NCI-H2227 (cell line): ENCODE data around the gene DMWD.
"Not testable (repeated sequence)": the region's sequence is repeated elsewhere in the genome, so short reads cannot be mapped to it uniquely, and the experiment has no call there.

Experiments
- DNase-seq: peaks from one replicate; lab custom pipeline; 2025; ENCODE audit not compliant: unreplicated experiment; lab: John Stamatoyannopoulos, UW

Gene DMWD

DNA sequence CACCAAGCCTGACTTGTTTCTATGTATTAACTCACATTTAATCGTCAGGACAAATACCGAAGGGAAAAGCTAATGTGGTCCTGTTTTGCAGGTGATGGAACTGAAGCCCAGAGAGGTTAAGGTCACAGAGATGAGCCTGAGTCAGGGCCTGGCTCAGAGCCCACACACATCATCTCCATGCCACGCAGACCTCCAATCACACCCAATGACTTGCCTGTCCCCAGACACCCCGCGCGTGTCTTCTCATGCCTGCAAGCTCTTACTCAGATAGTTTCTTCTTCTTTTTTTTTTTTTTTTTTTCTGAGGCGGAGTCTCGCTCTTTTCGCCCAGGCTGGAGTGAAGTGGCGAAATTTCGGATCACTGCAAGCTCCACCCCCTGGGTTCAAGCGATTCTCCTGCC, 40.0 kb downstream of the DMWD start:
- DNase-seq, result no peak

DNA sequence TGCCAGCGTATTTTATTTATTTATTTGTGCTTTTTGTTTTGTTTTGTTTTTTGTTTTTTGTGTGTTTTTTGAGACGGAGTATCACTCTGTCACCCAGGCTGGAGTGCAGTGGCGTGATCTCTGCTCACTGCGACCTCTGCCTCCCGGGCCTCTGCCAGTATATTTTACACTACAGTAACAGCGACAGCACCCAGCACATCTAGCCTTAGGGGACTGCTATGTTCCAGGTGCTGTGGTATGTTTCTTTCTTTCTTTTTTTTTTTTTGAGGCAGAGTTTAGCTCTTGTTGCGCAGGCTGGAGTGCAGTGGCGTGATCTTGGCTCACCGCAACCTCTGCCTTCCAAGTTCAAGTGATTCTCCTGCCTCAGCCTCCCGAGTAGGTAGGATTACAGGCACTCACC, 41.2 kb downstream of the DMWD start:
- not testable (repeated sequence) for DNase-seq

DNA sequence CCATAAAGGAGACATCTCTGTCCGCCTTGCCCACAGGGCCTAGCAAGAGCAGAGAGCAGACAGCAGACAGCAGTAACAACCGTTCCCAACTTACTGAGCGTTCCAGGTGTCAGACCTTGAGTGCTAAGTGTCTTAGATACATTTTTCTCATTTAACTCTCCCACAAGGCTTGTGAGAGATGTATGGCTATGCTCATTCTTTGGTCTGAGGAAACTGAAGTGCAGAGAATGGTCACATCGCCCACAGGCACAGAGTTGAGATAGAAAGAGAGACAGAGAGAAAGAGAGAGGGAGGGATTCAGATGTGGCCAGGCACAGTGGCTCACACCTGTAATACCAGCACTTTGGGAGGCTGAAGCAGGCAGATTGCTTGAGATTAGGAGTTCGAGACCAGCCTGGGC, 45.1 kb downstream of the DMWD start:
- no peak for DNase-seq

DNA sequence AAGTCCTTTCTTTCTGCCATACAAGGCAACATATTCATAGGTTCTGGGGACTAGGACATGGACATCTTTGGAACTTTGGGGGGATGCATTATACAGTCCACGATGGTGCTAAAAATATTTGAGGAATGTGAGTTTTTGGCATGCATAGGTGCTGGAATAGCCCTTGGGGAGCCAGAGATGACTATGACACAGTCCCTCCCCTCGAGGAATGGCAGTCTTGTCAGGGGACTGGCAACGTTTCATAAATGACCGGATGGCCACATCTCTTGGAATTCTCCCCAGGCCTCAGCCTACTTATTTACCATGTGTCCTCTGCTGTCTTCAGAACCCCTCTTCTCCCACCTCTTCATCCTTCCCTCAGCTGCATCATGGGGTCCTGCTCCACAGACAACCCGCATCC, 45.8 kb downstream of the DMWD start:
- DNase-seq, result no peak

DNA sequence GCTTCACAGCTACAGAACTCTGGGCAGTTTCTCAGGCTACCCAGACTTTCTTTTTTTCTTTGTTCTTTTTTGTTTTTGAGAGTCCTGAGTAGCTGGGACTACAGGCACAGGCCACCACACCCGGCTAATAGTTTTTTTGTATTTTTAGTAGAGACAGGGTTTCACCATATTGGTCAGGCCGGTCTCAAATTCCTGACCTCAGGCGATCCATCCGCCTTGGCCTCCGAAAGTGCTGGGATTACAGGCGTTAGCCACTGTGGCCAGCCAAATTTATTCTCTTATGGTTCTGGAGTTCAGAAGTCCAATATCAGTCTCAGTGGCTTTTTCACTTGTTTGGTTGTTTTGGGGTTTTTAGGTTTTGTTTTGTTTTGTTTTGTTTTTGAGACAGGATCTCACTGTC, 47.0 kb downstream of the DMWD start:
- no peak for DNase-seq

DNA sequence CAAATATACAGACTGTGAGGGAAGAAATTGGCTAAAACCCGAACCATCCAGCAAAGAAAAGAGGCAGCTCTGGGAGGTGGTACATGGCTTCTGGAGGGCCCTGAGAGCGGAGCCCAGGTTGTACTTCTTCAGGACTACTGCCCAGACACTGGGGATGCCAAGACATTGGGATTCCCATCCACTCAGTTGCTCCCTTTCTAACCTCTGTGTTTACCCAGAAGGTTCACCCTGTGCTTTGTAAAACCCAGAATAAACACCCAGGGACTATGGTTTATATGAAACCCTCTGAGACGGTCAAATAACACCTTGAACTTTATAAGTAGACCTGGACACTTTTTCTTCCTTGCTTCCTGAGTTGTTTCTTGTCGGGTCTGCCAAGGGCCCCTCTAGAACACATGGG, 49.7 kb downstream of the DMWD start:
- no peak for DNase-seq

DNA sequence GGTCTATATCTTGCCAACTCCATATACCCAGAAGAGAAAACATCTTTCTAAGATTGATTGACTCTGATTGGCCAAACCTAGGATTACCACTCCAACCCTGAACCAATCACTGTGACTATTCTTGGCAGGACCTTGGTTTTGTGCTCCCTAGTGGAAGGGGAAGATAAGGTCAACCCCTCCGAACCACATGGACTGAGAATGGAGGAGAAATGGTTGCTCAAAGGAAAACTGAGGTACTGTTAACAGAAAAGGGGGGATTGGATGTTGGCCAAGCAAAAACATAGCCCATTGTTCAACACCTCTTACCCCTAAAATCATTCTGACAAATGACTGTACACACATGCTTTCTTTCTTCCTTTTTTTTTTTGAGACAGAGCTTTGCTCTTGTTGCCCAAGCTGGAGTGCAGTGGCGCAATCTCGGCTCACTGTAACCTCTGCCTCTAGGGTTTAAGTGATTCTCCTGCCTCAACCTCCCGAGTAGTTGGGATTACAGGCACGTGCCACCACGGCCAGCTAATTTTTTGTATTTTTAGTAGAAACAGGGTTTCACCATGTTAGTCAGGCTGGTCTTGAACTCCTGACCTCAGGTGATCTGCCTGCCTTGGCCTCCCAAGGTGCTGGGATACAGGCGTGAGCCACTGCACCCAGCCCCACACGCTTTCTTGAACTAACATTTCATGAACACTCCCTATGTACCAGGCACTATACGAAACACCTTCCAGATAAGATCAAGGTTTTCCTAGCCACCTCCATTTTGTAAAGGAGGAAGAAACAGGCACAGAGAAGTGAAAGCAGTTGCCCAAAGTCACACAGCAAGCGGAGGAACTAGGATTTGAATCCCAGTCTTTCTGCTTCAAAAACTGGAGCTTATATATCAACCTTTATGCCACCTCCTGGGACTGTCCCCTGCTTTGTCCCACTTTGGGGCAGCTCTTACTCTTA, 52.9 kb downstream of the DMWD start:
- no peak for DNase-seq

DNA sequence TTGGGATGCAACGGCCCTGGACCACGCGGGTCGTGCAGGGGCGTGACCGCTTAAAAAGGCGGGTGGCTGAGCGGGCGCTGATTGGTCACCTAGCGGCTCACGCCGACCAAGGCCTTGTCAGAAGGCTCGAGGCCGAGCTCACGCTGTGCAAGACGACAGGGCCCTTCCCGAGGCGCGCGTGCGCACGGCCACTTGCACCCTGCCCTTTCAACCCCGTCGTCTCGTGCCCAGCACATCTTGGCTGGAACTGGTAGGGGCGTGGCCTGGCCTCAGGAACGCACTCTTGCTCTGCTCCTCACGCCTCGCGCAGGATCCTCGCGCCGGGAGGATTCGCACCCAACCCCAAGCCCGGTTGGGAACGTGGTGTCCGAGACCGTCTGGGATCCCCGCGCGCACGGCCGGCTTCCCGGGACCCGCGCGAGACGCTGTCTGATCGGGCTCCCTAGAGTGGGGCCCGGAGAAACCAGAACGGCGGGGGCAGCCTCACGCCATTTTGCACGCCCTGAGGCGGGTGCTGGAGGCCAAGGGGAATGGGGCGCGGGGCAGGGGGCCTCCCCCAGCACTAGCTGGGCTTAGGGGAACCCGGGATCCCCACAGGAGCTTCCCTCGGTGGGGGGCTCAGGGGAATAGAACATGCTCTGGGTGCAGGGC, 59.4 kb downstream of the DMWD start, which contains the start of gene MEIOSIN:
Gene MEIOSIN (plus strand): TSS at position 280 of the 651 bp plus-strand sequence. CDS start 1,938 bp downstream, outside the sequence.
- no peak for DNase-seq
